GM23338 (cell line): ENCODE measurements around the gene RILP. TPM values are rescaled to one million over a fixed set of nuclear protein-coding genes. Genes with fewer than 3 reads are reported as not detected.
"Not testable (repeated sequence)": the region's sequence is repeated elsewhere in the genome, so short reads cannot be mapped to it uniquely, and the experiment has no call there.

Experiments used
- ATAC-seq: fragments of 200-7000 bp; cut with Tn5 transposase; 3 replicates; pipeline ENCODE4 v1.9.1; 2020
- DNase-seq: peaks from one replicate; pipeline ENCODE4 v3.0.0-alpha.2; 2015; ENCODE audit warnings: low spot score
- H2AFZ ChIP-seq: fragments of 200-600 bp; sonication (generic); 2 replicates; pipeline ENCODE4 v1.8.0; 2016; ENCODE audit warnings: antibody characterized with exemption, mild to moderate bottlenecking, moderate library complexity
- H3F3A ChIP-seq: fragments of 200-600 bp; sonication (generic); replicated peaks from 2 replicates; pipeline ENCODE4 v1.8.0; 2017; ENCODE audit warnings: antibody characterized with exemption, mixed run types, low read depth
- H3K27ac ChIP-seq: fragments of 200-600 bp; sonication (generic); 2 replicates; pipeline ENCODE4 v1.6.1; 2016; ENCODE audit warnings: low read depth
- H3K27me3 ChIP-seq: fragments of 200-600 bp; sonication (generic); 2 replicates; pipeline ENCODE4 v1.8.0; 2016; ENCODE audit warnings: mild to moderate bottlenecking, mixed run types, moderate library complexity; ENCODE audit not compliant: insufficient read depth
- H3K36me3 ChIP-seq: fragments of 200-600 bp; sonication (generic); 2 replicates; pipeline ENCODE4 v1.8.0; 2016; ENCODE audit warnings: mild to moderate bottlenecking; ENCODE audit not compliant: insufficient read depth
- H3K4me1 ChIP-seq: fragments of 200-600 bp; sonication (generic); 2 replicates; pipeline ENCODE4 v1.8.0; 2016; ENCODE audit warnings: mild to moderate bottlenecking, moderate library complexity; ENCODE audit not compliant: insufficient read depth
- H3K4me2 ChIP-seq: fragments of 200-600 bp; sonication (generic); 2 replicates; pipeline ENCODE4 v1.7.1; 2017; ENCODE audit warnings: mixed run types
- H3K4me3 ChIP-seq: fragments of 200-600 bp; sonication (generic); 2 replicates; pipeline ENCODE4 v1.6.1; 2016; ENCODE audit warnings: mixed run types
- H3K79me2 ChIP-seq: fragments of 200-600 bp; sonication (generic); replicated peaks from 2 replicates; pipeline ENCODE4 v1.8.0; 2017; ENCODE audit warnings: mild to moderate bottlenecking; ENCODE audit not compliant: insufficient read depth
- H3K9me2 ChIP-seq: fragments of 200-600 bp; sonication (generic); 2 replicates; pipeline ENCODE4 v1.8.0; 2017; ENCODE audit not compliant: insufficient read depth
- H4K20me1 ChIP-seq: fragments of 200-600 bp; sonication (generic); replicated peaks from 2 replicates; pipeline ENCODE4 v1.8.0; 2017; ENCODE audit warnings: mild to moderate bottlenecking; ENCODE audit not compliant: insufficient read depth
- H3K27ac Mint-ChIP-seq: 2 replicates; pipeline ENCODE4 v1.8.0; 2020; ENCODE audit warnings: inconsistent platforms, mild to moderate bottlenecking, moderate library complexity, mixed read lengths
- H3K27me3 Mint-ChIP-seq: 3 replicates; pipeline ENCODE4 v1.8.0; 2022; ENCODE audit warnings: low read depth, mild to moderate bottlenecking, moderate library complexity, mixed read lengths, inconsistent platforms; ENCODE audit not compliant: insufficient read depth, poor library complexity
- H3K36me3 Mint-ChIP-seq: 3 replicates; pipeline ENCODE4 v1.8.0; 2021; ENCODE audit warnings: low read depth, mild to moderate bottlenecking, inconsistent platforms, moderate library complexity, mixed read lengths
- H3K4me1 Mint-ChIP-seq: 3 replicates; pipeline ENCODE4 v1.8.0; 2020; ENCODE audit warnings: mild to moderate bottlenecking, inconsistent platforms, mixed read lengths
- H3K4me3 Mint-ChIP-seq: 3 replicates; pipeline ENCODE4 v1.8.0; 2021; ENCODE audit warnings: moderate library complexity, mild to moderate bottlenecking, inconsistent platforms, mixed read lengths
- H3K9me3 Mint-ChIP-seq: 3 replicates; pipeline ENCODE4 v1.8.0; 2020; ENCODE audit warnings: moderate library complexity, mild to moderate bottlenecking, inconsistent platforms, mixed read lengths
- CREB1 ChIP-seq: fragments of 250-450 bp; sonication (Bioruptor Pico); IDR thresholded peaks from 2 replicates; pipeline ENCODE4 v1.5.0; 2020; ENCODE audit warnings: low read depth, mild to moderate bottlenecking, moderate library complexity
- ETS1 ChIP-seq: IDR thresholded peaks from 2 replicates; pipeline ENCODE4 v1.6.1; 2016; ENCODE audit warnings: antibody characterized with exemption
- EZH2phosphoT487 ChIP-seq: fragments of 200-600 bp; sonication (generic); IDR thresholded peaks from one replicate; pipeline ENCODE4 v1.8.1; 2018; ENCODE audit warnings: antibody characterized with exemption; ENCODE audit not compliant: unreplicated experiment
- JUNB ChIP-seq: IDR thresholded peaks from one replicate; pipeline ENCODE4 v1.6.1; 2016; ENCODE audit warnings: antibody characterized with exemption; ENCODE audit not compliant: unreplicated experiment
- NANOG ChIP-seq: IDR thresholded peaks from 2 replicates; pipeline ENCODE4 v1.6.1; 2016; ENCODE audit warnings: antibody characterized with exemption, borderline replicate concordance
- STAT1 ChIP-seq: IDR thresholded peaks from one replicate; pipeline ENCODE4 v1.6.1; 2016; ENCODE audit warnings: antibody characterized with exemption; ENCODE audit not compliant: unreplicated experiment
- ZNF114 ChIP-seq: fragments of 250-450 bp; sonication (Bioruptor Pico); IDR thresholded peaks from 2 replicates; pipeline ENCODE4 v1.5.0; 2020; ENCODE audit warnings: mild to moderate bottlenecking, moderate library complexity
- ZNF331 ChIP-seq: fragments of 250-450 bp; sonication (Bioruptor Pico); IDR thresholded peaks from 2 replicates; pipeline ENCODE4 v1.5.0; 2020; ENCODE audit warnings: low read depth, mild to moderate bottlenecking, moderate library complexity
- ZNF462 ChIP-seq: fragments of 250-450 bp; sonication (Bioruptor Pico); IDR thresholded peaks from 2 replicates; pipeline ENCODE4 v1.5.0; 2020; ENCODE audit warnings: mild to moderate bottlenecking, moderate library complexity
- polyA plus RNA-seq: library from polyadenylated mRNA; unstranded; fragments of >200 nt; fragmentation: Nextera tagmentation; extraction: Ambion mirVana; gene quantifications from 2 replicates; pipeline ENCODE4 v1.2.1, GENCODE V29; 2016
- total RNA-seq: library from RNA; depleted of rRNA; stranded (reverse); fragments of >200 nt; shearing (Covaris generic); gene quantifications from 2 replicates; pipeline ENCODE4 v1.2.3, GENCODE V29; 2014

Gene RILP
- total and polyA plus RNA-seq, 2 experiments from 2014 or later, result 9.2 to 10.8 TPM

GRCh38 chr17:1653735-1654134 is 4.1 kb upstream of the RILP start (continued):
- TF ChIP-seq ZNF462 (CRISPR knock-in tag), result no peak
- no peak for TF ChIP-seq ZNF114 (CRISPR knock-in tag)
- no peak for TF ChIP-seq JUNB
- TF ChIP-seq ZNF331 (CRISPR knock-in tag), result no peak
- TF ChIP-seq STAT1, result no peak
- TF ChIP-seq ETS1, result no peak
- TF ChIP-seq EZH2phosphoT487, result no peak
- no peak for TF ChIP-seq CREB1 (CRISPR knock-in tag)
- TF ChIP-seq NANOG, result no peak

- H3K4me1 Mint-ChIP-seq, H3K9me3 Mint-ChIP-seq: not testable (repeated sequence)
- peaks cover 62% of the 10 kb centered on the region for H3K36me3 ChIP-seq
Measured at GRCh38 chr17:1652794-1653193, 3.1 kb upstream of the RILP start.

More at GRCh38 chr17:1652794-1653193, 3.1 kb upstream of the RILP start:
- DNase-seq, H3K4me3 ChIP-seq, H3K4me2 ChIP-seq, H3K79me2 ChIP-seq, H3K4me1 ChIP-seq, ATAC-seq, H3K27ac ChIP-seq, H3K27me3 ChIP-seq, H3K4me3 Mint-ChIP-seq, H2AFZ ChIP-seq, H3K27ac Mint-ChIP-seq, H3K9me2 ChIP-seq: not testable (repeated sequence)
- Mint-ChIP-seq H3K36me3 (peaks cover 72% of the 10 kb centered on the region), H3K27me3 (peaks cover 12% of the 10 kb centered on the region)
- Histone ChIP-seq H3F3A (peaks cover 53% of the 10 kb centered on the region), H4K20me1 (peaks cover 16% of the 10 kb centered on the region)
